ENCODE measurements around the gene MEIOB. TPM values are rescaled to one million over a fixed set of nuclear protein-coding genes. Genes with fewer than 3 reads are reported as not detected.

MEIOB gene
- total RNA-seq, 3 donors from 2014 or later (not counting 1 experiment from before 2014, with no cell fraction given), result not detected

GRCh38 chr16:1911467-1912214 lies 39.7 kb upstream of the MEIOB start:
- intact Hi-C loops (cut with micrococcal nuclease), result no loop called here
- Mint-ChIP-seq H3K36me3 (no peaks in the 10 kb centered on the region), H3K4me1 (no peaks in the 10 kb centered on the region), H3K27ac (no peak overlapping the region), H3K4me3 (no peak overlapping the region), H3K27me3 (ENCODE audit: low read depth in 2 of 2) (peaks cover 20 to 24% of the 10 kb centered on the region in 2 donors), H3K9me3 (no peaks in the 10 kb centered on the region)
- Histone ChIP-seq H3K9me3 (ENCODE audit: control insufficient read depth, insufficient read depth, low read length) (no peaks in the 10 kb centered on the region), H3K27ac (ENCODE audit: low read length) (no peak overlapping the region), H3K36me3 (ENCODE audit: control insufficient read depth, insufficient read depth, low read length) (no peaks in the 10 kb centered on the region), H3K27me3 (ENCODE audit: control insufficient read depth, insufficient read depth, low read length) (peaks cover 2% of the 10 kb centered on the region), H3K4me1 (ENCODE audit: control insufficient read depth, insufficient read depth, low read length) (no peaks in the 10 kb centered on the region), H3K4me3 (ENCODE audit: low read length) (no peak overlapping the region)
- no peak for ATAC-seq
- no peak for TF ChIP-seq CTCF (IDR thresholded peaks at IDR 0.05)
- WGBS (ENCODE audit: insufficient coverage), result 88% methylated on average over 59 of the region's 59 CpGs
- no peak for DNase-seq

DNA sequence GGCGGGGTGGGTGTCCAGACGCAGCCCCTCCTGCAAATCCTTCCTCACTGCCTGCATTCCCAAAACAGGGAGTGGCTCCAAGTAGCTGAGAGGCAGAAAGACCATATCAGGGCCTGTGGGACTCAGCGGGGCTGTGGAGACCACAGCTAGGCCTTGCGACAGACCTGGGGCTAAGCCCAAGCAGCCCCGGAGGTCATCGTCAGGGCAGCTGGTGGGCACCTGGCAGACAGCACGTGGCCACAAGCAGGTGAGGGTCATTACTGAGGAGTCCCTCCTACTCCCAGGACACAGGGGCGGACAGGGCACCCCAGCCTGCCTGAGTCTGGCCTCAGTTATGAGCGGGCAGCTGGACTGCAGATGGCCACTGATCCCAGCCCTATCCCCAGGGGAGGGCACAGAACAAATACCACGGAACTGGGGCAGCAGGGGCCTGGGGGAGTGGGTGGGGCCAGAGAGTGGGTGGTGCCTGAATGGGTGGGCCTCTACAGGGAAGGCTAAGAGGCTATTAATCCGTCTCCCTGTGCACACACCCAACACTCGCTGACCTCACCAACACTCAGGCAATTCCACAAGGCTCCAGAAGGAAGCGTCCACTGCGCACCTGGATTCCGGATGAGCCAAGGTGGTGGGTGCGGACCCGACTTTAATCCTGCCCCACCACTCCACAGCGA lies 37.7 kb upstream of the MEIOB start:
- WGBS (ENCODE audit: insufficient coverage), result 86% methylated on average over 17 of the region's 18 CpGs
- peaks cover 2% of the 10 kb centered on the region for H3K27me3 ChIP-seq (ENCODE audit: control insufficient read depth, insufficient read depth, low read length)
- Mint-ChIP-seq H3K4me3 (no peak overlapping the region), H3K9me3 (no peaks in the 10 kb centered on the region), H3K27me3 (ENCODE audit: low read depth in 2 of 2) (peaks cover 6 to 13% of the 10 kb centered on the region in 2 donors), H3K4me1 (no peaks in the 10 kb centered on the region), H3K36me3 (no peaks in the 10 kb centered on the region), H3K27ac (no peak overlapping the region)
- intact Hi-C loops (cut with micrococcal nuclease), result no loop called here
- TF ChIP-seq CTCF (IDR thresholded peaks at IDR 0.05), result no peak
- no peaks in the 10 kb centered on the region for H3K36me3 ChIP-seq (ENCODE audit: control insufficient read depth, insufficient read depth, low read length)
- no peak overlapping the region for H3K27ac ChIP-seq (ENCODE audit: low read length)
- DNase-seq (no peak), ATAC-seq (no peak)
- no peak overlapping the region for H3K4me3 ChIP-seq (ENCODE audit: low read length)
- no peaks in the 10 kb centered on the region for H3K9me3 ChIP-seq (ENCODE audit: control insufficient read depth, insufficient read depth, low read length)
- H3K4me1 ChIP-seq (ENCODE audit: control insufficient read depth, insufficient read depth, low read length), result no peaks in the 10 kb centered on the region

DNA sequence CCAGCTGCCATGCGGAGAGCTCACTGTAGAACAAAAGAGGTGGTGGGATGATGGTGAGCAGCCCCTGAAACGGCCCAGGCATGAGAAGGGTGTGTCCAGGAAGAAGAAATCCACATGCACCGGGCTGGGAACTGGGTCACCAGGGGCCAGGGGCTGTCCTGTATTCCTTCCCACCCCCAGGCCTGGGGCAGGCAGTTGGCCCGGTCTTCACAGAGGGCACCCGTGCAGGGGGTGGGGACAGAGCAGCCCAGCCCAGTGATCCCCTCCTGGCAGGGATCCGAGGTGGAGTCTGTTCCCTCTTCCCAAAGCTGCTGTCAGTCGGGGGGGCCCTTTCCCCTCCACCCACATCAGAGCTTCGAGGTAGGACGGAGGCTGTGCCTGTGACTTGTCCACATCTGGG lies 37.0 kb upstream of the MEIOB start:
- peaks cover 2% of the 10 kb centered on the region for H3K27me3 ChIP-seq (ENCODE audit: control insufficient read depth, insufficient read depth, low read length)
- no peak for TF ChIP-seq CTCF (IDR thresholded peaks at IDR 0.05)
- no peaks in the 10 kb centered on the region for H3K36me3 ChIP-seq (ENCODE audit: control insufficient read depth, insufficient read depth, low read length)
- no peaks in the 10 kb centered on the region for H3K36me3 Mint-ChIP-seq
- H3K4me1 ChIP-seq (ENCODE audit: control insufficient read depth, insufficient read depth, low read length), result no peaks in the 10 kb centered on the region
- WGBS (ENCODE audit: insufficient coverage), result 75% methylated on average over 9 of the region's 9 CpGs
- H3K9me3 ChIP-seq (ENCODE audit: control insufficient read depth, insufficient read depth, low read length), result no peaks in the 10 kb centered on the region
- H3K4me3 ChIP-seq (ENCODE audit: low read length), result no peak overlapping the region
- H3K4me3 Mint-ChIP-seq, result no peak overlapping the region
- H3K4me1 Mint-ChIP-seq, result no peaks in the 10 kb centered on the region
- H3K27ac ChIP-seq (ENCODE audit: low read length), result no peak overlapping the region
- no peaks in the 10 kb centered on the region for H3K9me3 Mint-ChIP-seq
- no peak overlapping the region for H3K27ac Mint-ChIP-seq
- no peak for ATAC-seq
- DNase-seq, result no peak
- intact Hi-C loops (cut with micrococcal nuclease), result no loop called here
- H3K27me3 Mint-ChIP-seq (ENCODE audit: low read depth in 2 of 2), result peaks cover 6 to 10% of the 10 kb centered on the region in 2 donors

All from natural killer cell (primary cell).